ENCODE measurements around the gene ENOX2. TPM values are rescaled to one million over a fixed set of nuclear protein-coding genes. Genes with fewer than 3 reads are reported as not detected.

ENOX2 gene
- total RNA-seq, 2 donors from 2014 or later, result 7.3 to 26.2 TPM

GRCh38 chrX:130893356-130894085, 9.5 kb downstream of the ENOX2 start:
- no peaks in the 10 kb centered on the region for H3K4me1 ChIP-seq (ENCODE audit: control insufficient read depth, insufficient read depth, low read length)
- no peaks in the 10 kb centered on the region for H3K9me3 ChIP-seq (ENCODE audit: control insufficient read depth, low read length)
- Mint-ChIP-seq H3K27me3 (ENCODE audit: insufficient read depth) (no peaks in the 10 kb centered on the region), H3K4me1 (peaks cover 17% of the 10 kb centered on the region), H3K4me3 (no peak overlapping the region), H3K9me3 (no peaks in the 10 kb centered on the region), H3K27ac (no peak overlapping the region), H3K36me3 (ENCODE audit: low read depth) (no peaks in the 10 kb centered on the region)
- H3K9ac ChIP-seq (ENCODE audit: extremely low read depth, low read length, poor library complexity, severe bottlenecking), result no peak overlapping the region
- WGBS, 2 experiments (ENCODE audit: insufficient coverage in 1 of 2, insufficient read length in 1 of 2), result 88 to 100% methylated on average over 2 to 4 of the region's 4 CpGs
- H3K36me3 ChIP-seq (ENCODE audit: control insufficient read depth, insufficient read depth, low read length), result no peaks in the 10 kb centered on the region
- DNase-seq, result no peak
- no peak overlapping the region for H3K4me3 ChIP-seq (ENCODE audit: low read length)
- H3K27me3 ChIP-seq (ENCODE audit: control insufficient read depth, insufficient read depth, low read length, poor library complexity, severe bottlenecking), result no peaks in the 10 kb centered on the region
- no peak overlapping the region for H3K27ac ChIP-seq (ENCODE audit: low read depth, low read length)
- no peak for TF ChIP-seq CTCF (conservative IDR thresholded peaks at IDR 0.05)

- no peak overlapping the region for H3K27ac ChIP-seq (ENCODE audit: low read depth, low read length)
- no peaks in the 10 kb centered on the region for H3K4me1 ChIP-seq (ENCODE audit: control insufficient read depth, insufficient read depth, low read length)
- H3K27me3 ChIP-seq (ENCODE audit: control insufficient read depth, insufficient read depth, low read length, poor library complexity, severe bottlenecking), result no peaks in the 10 kb centered on the region
- Mint-ChIP-seq H3K4me3 (no peak overlapping the region), H3K4me1 (peaks cover 21% of the 10 kb centered on the region), H3K9me3 (no peaks in the 10 kb centered on the region), H3K27ac (no peak overlapping the region), H3K27me3 (ENCODE audit: insufficient read depth) (peaks cover 2% of the 10 kb centered on the region), H3K36me3 (ENCODE audit: low read depth) (no peaks in the 10 kb centered on the region)
- H3K4me3 ChIP-seq (ENCODE audit: low read length), result no peak overlapping the region
- no peak overlapping the region for H3K9ac ChIP-seq (ENCODE audit: extremely low read depth, low read length, poor library complexity, severe bottlenecking)
- WGBS, 2 experiments (ENCODE audit: insufficient coverage in 1 of 2, insufficient read length in 1 of 2), result 81 to 93% methylated on average over 2 to 6 of the region's 6 CpGs
- TF ChIP-seq CTCF (conservative IDR thresholded peaks at IDR 0.05), result no peak
- no peaks in the 10 kb centered on the region for H3K36me3 ChIP-seq (ENCODE audit: control insufficient read depth, insufficient read depth, low read length)
- no peak for DNase-seq
- no peaks in the 10 kb centered on the region for H3K9me3 ChIP-seq (ENCODE audit: control insufficient read depth, low read length)
These were observed 15.6 kb downstream of the ENOX2 start for GRCh38 chrX:130887376-130887775.

GRCh38 chrX:130885996-130886395, 17.0 kb downstream of the ENOX2 start:
- DNase-seq, result no peak
- no peak for TF ChIP-seq CTCF (conservative IDR thresholded peaks at IDR 0.05)
- H3K27ac Mint-ChIP-seq, result no peak overlapping the region
- Histone ChIP-seq H3K27me3 (ENCODE audit: control insufficient read depth, insufficient read depth, low read length, poor library complexity, severe bottlenecking) (no peaks in the 10 kb centered on the region), H3K9me3 (ENCODE audit: control insufficient read depth, low read length) (no peaks in the 10 kb centered on the region), H3K4me1 (ENCODE audit: control insufficient read depth, insufficient read depth, low read length) (no peaks in the 10 kb centered on the region), H3K4me3 (ENCODE audit: low read length) (no peak overlapping the region), H3K9ac (ENCODE audit: extremely low read depth, low read length, poor library complexity, severe bottlenecking) (no peak overlapping the region), H3K36me3 (ENCODE audit: control insufficient read depth, insufficient read depth, low read length) (no peaks in the 10 kb centered on the region), H3K27ac (ENCODE audit: low read depth, low read length) (no peak overlapping the region)
- no peaks in the 10 kb centered on the region for H3K9me3 Mint-ChIP-seq
- H3K4me1 Mint-ChIP-seq, result peaks cover 21% of the 10 kb centered on the region
- 85% methylated on average over 3 of the region's 5 CpGs; no CpG with 5 or more reads in 1 of the 2 experiments for WGBS, 2 experiments (ENCODE audit: insufficient coverage in 1 of 2, insufficient read length in 1 of 2)
- H3K4me3 Mint-ChIP-seq, result no peak overlapping the region
- H3K27me3 Mint-ChIP-seq (ENCODE audit: insufficient read depth), result peaks cover 2% of the 10 kb centered on the region
- no peaks in the 10 kb centered on the region for H3K36me3 Mint-ChIP-seq (ENCODE audit: low read depth)

Measured in endodermal cell (in vitro differentiated cells).